WTC11 (cell line): ENCODE data around the gene PSMG4. TPM values are rescaled to one million over a fixed set of nuclear protein-coding genes. Genes with fewer than 3 reads are reported as not detected.

Source experiments
- ATAC-seq: fragments of 200-7000 bp; cut with Tn5 transposase; 2 replicates; pipeline ENCODE4 v1.10.0; 2021; ENCODE audit warnings: mild to moderate bottlenecking, moderate library complexity
- CTCF ChIA-PET: fragments of 300-600 bp; sonication (Branson Sonifier 250); formaldehyde crosslinking; loops from one replicate; lab custom pipeline; 2021; ENCODE audit warnings: antibody characterized with exemption; lab: Charles Lee
- POLR2A ChIA-PET: fragments of 350-600 bp; sonication (Branson Sonifier 250); formaldehyde crosslinking; loops from one replicate; lab custom pipeline; 2021; ENCODE audit warnings: antibody characterized with exemption; lab: Charles Lee
- DNase-seq: peaks from one replicate; pipeline ENCODE4 v3.0.0; 2021; ENCODE audit warnings: low spot score
- H3K27ac Mint-ChIP-seq: 2 replicates; pipeline ENCODE4 v1.8.0; 2021; ENCODE audit warnings: mixed read lengths
- H3K27me3 Mint-ChIP-seq: 2 replicates; pipeline ENCODE4 v1.8.0; 2021; ENCODE audit warnings: low read depth, mild to moderate bottlenecking, moderate library complexity, mixed read lengths
- H3K36me3 Mint-ChIP-seq: 2 replicates; pipeline ENCODE4 v1.8.0; 2021; ENCODE audit warnings: mixed read lengths
- H3K4me1 Mint-ChIP-seq: 2 replicates; pipeline ENCODE4 v1.8.0; 2022; ENCODE audit warnings: mixed read lengths
- H3K4me3 Mint-ChIP-seq: 2 replicates; pipeline ENCODE4 v1.8.0; 2021; ENCODE audit warnings: mild to moderate bottlenecking, moderate library complexity, mixed read lengths
- H3K9me3 Mint-ChIP-seq: 2 replicates; pipeline ENCODE4 v1.8.0; 2021; ENCODE audit warnings: mixed read lengths
- ATF1 ChIP-seq: sonication (generic); formaldehyde crosslinking; IDR thresholded peaks from 2 replicates; pipeline ENCODE4 v1.8.1; 2023; ENCODE audit warnings: mild to moderate bottlenecking, moderate library complexity, missing genetic modification reagents
- CREB1 ChIP-seq: sonication (generic); formaldehyde crosslinking; IDR thresholded peaks from 2 replicates; pipeline ENCODE4 v1.8.0; 2023; ENCODE audit warnings: mild to moderate bottlenecking, missing genetic modification reagents
- ESRRA ChIP-seq: sonication (generic); formaldehyde crosslinking; IDR thresholded peaks from 2 replicates; pipeline ENCODE4 v1.8.1; 2022; ENCODE audit warnings: mild to moderate bottlenecking, missing genetic modification reagents, borderline replicate concordance
- FOXJ3 ChIP-seq: sonication (generic); formaldehyde crosslinking; IDR thresholded peaks from 2 replicates; pipeline ENCODE4 v1.9.0; 2021; ENCODE audit warnings: missing genetic modification reagents, mild to moderate bottlenecking, borderline replicate concordance
- FOXP1 ChIP-seq: sonication (generic); formaldehyde crosslinking; IDR thresholded peaks from 2 replicates; pipeline ENCODE4 v1.8.0; 2022; ENCODE audit warnings: missing genetic modification reagents, mild to moderate bottlenecking, moderate library complexity, borderline replicate concordance
- GTF2I ChIP-seq: fragments of 250-450 bp; sonication (Bioruptor Pico); conservative IDR thresholded peaks from 2 replicates; pipeline ENCODE4 v1.4.0; 2021; ENCODE audit warnings: mild to moderate bottlenecking
- IRF2 ChIP-seq: sonication (generic); formaldehyde crosslinking; IDR thresholded peaks from 2 replicates; pipeline ENCODE4 v1.8.0; 2022; ENCODE audit warnings: low read depth, missing genetic modification reagents, borderline replicate concordance
- JUN ChIP-seq: sonication (generic); formaldehyde crosslinking; IDR thresholded peaks from 2 replicates; pipeline ENCODE4 v1.8.0; 2023; ENCODE audit warnings: mild to moderate bottlenecking, missing genetic modification reagents
- TCF7 ChIP-seq: sonication (generic); formaldehyde crosslinking; IDR thresholded peaks from 2 replicates; pipeline ENCODE4 v1.8.0; 2022; ENCODE audit warnings: mild to moderate bottlenecking, low read depth, missing genetic modification reagents, moderate library complexity
- total RNA-seq: library from RNA; stranded (reverse); gene quantifications from 3 replicates; pipeline ENCODE4 v1.2.3, GENCODE V29; 2021
- TF ChIP-seq, protein P1 (sequence below): fragments of 250-450 bp; sonication (Bioruptor Pico); IDR thresholded peaks from 2 replicates; pipeline ENCODE4 v1.9.0; 2021; ENCODE audit warnings: mild to moderate bottlenecking
- TF ChIP-seq, protein P2 (sequence below): fragments of 200-600 bp; IDR thresholded peaks from 2 replicates; pipeline ENCODE4 v1.8.0; 2022; ENCODE audit warnings: antibody characterized with exemption
- TF ChIP-seq, protein P3 (sequence below): sonication (generic); formaldehyde crosslinking; IDR thresholded peaks from 2 replicates; pipeline ENCODE4 v1.8.0; 2023; ENCODE audit warnings: mild to moderate bottlenecking, missing genetic modification reagents
- TF ChIP-seq, protein P4 (sequence below): sonication (generic); formaldehyde crosslinking; IDR thresholded peaks from 2 replicates; pipeline ENCODE4 v1.8.1; 2023; ENCODE audit warnings: mild to moderate bottlenecking, missing genetic modification reagents
- TF ChIP-seq, protein P5 (sequence below): sonication (generic); formaldehyde crosslinking; IDR thresholded peaks from 2 replicates; pipeline ENCODE4 v1.8.0; 2022; ENCODE audit warnings: missing genetic modification reagents
- TF ChIP-seq, protein P6 (sequence below): sonication (generic); formaldehyde crosslinking; IDR thresholded peaks from 2 replicates; pipeline ENCODE4 v1.8.1; 2022; ENCODE audit warnings: mild to moderate bottlenecking, moderate library complexity, missing genetic modification reagents

The PSMG4 gene
- total RNA-seq, 1 experiment from 2014 or later, result 38.2 TPM

DNA sequence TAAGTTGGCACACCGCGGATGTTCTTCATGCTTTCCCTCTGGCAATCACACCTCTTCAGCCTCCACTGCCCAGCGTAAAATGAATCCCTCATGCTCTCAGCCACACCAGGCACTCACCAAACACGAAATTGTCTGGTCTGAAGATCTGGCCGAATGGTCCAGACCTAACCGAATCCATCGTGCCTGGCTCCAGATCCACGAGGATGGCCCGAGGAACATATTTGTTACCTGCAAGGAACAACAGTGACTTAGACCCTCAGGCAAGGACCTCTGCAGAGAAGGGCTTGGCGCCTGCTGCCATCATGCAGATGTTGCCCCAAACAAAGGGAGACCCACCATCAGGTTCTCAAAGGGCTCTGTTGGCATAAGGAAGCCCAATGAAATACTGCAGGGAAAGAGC, 32.7 kb upstream of the PSMG4 start:
- peaks cover 9% of the 10 kb centered on the region for H3K9me3 Mint-ChIP-seq
- H3K4me3 Mint-ChIP-seq, result peak overlapping the region; percentile 89
- DNase-seq (no peak), ATAC-seq (no peak)
- TF ChIP-seq, protein P1, sequence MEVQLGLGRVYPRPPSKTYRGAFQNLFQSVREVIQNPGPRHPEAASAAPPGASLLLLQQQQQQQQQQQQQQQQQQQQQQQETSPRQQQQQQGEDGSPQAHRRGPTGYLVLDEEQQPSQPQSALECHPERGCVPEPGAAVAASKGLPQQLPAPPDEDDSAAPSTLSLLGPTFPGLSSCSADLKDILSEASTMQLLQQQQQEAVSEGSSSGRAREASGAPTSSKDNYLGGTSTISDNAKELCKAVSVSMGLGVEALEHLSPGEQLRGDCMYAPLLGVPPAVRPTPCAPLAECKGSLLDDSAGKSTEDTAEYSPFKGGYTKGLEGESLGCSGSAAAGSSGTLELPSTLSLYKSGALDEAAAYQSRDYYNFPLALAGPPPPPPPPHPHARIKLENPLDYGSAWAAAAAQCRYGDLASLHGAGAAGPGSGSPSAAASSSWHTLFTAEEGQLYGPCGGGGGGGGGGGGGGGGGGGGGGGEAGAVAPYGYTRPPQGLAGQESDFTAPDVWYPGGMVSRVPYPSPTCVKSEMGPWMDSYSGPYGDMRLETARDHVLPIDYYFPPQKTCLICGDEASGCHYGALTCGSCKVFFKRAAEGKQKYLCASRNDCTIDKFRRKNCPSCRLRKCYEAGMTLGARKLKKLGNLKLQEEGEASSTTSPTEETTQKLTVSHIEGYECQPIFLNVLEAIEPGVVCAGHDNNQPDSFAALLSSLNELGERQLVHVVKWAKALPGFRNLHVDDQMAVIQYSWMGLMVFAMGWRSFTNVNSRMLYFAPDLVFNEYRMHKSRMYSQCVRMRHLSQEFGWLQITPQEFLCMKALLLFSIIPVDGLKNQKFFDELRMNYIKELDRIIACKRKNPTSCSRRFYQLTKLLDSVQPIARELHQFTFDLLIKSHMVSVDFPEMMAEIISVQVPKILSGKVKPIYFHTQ, result no peak
- TF ChIP-seq ATF1, result no peak
- no peak for TF ChIP-seq CREB1
- CTCF ChIA-PET, result interaction anchor here (0.9 to 1.5 kb wide), 5 partner anchors 11 to 224 kb away, joined by 3 to 10 read pairs (median 3); no protein-coding TSS in a partner anchor
- POLR2A ChIA-PET, result interaction anchor here (0.9 to 2.4 kb wide), 5 partner anchors 17 to 68 kb away, joined by 3 to 9 read pairs (median 6); partner anchors contain the start of gene TUBB2A
- peaks cover 23% of the 10 kb centered on the region for H3K27me3 Mint-ChIP-seq
- H3K27ac Mint-ChIP-seq, result peak overlapping the region; percentile 94
- peaks cover 29% of the 10 kb centered on the region for H3K36me3 Mint-ChIP-seq
- H3K4me1 Mint-ChIP-seq, result peaks cover 46% of the 10 kb centered on the region

DNA sequence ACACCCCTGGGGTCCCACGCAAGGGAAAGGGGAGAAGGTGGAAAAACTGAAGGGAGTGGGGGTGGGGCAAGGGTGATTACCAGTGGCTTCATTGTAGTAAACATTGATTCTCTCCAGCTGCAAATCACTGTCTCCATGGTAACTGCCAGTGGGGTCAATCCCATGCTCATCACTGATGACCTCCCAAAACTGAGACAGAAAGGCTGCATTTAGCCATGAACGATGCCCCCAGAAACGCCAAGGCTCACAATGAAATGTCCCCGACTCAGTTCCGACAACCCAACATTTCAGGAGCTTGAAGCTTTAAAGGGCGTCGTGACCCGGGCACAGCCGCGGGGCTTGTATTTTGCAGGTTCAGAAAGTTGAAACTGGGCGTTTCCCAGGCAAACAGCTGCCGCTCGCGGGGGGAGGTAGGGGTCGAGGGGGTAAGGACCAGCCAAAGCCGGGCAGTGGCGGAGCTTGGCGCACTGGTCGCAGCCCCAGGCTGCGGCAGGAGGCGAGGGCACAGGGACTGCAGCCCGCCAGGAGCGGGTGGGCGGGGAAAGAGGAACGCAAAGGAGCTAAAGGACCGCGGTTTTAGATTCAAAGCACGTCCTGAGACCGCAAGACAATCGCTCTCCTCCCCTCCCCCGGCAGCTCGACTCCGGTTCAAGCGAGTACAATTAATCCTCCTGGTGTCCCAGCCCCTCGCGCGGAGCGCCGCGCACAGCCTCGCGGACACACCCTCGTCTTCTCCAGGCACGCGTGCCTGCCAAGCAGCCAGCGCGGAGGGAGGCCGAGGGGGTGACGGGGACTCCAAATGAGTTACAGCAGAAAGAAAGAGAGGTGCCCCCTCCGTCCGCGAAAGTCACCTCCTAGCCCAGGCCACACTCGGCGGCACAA, 32.0 kb upstream of the PSMG4 start:
- POLR2A ChIA-PET, result interaction anchor here (0.9 to 2.4 kb wide), 6 partner anchors 18 to 69 kb away, joined by 3 to 9 read pairs (median 5); partner anchors contain the start of genes PSMG4 and TUBB2A
- Mint-ChIP-seq H3K4me1 (peaks cover 40% of the 10 kb centered on the region), H3K4me3 (peak overlapping the region; percentile 89), H3K36me3 (peaks cover 29% of the 10 kb centered on the region), H3K9me3 (peaks cover 7% of the 10 kb centered on the region), H3K27ac (peak overlapping the region; percentile 94; the same call in 1 of the 2 replicates), H3K27me3 (peaks cover 23% of the 10 kb centered on the region)
- CTCF ChIA-PET, result interaction anchor here (0.9 to 1.8 kb wide), 9 partner anchors 12 to 225 kb away, joined by 3 to 10 read pairs (median 4); partner anchors contain the start of gene PSMG4
- ATAC-seq (no peak), DNase-seq (peak; percentile 55)
- TF ChIP-seq GTF2I (CRISPR knock-in tag), result no peak
- TF ChIP-seq, protein P2, sequence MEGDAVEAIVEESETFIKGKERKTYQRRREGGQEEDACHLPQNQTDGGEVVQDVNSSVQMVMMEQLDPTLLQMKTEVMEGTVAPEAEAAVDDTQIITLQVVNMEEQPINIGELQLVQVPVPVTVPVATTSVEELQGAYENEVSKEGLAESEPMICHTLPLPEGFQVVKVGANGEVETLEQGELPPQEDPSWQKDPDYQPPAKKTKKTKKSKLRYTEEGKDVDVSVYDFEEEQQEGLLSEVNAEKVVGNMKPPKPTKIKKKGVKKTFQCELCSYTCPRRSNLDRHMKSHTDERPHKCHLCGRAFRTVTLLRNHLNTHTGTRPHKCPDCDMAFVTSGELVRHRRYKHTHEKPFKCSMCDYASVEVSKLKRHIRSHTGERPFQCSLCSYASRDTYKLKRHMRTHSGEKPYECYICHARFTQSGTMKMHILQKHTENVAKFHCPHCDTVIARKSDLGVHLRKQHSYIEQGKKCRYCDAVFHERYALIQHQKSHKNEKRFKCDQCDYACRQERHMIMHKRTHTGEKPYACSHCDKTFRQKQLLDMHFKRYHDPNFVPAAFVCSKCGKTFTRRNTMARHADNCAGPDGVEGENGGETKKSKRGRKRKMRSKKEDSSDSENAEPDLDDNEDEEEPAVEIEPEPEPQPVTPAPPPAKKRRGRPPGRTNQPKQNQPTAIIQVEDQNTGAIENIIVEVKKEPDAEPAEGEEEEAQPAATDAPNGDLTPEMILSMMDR, result no peak
- TF ChIP-seq, protein P3, sequence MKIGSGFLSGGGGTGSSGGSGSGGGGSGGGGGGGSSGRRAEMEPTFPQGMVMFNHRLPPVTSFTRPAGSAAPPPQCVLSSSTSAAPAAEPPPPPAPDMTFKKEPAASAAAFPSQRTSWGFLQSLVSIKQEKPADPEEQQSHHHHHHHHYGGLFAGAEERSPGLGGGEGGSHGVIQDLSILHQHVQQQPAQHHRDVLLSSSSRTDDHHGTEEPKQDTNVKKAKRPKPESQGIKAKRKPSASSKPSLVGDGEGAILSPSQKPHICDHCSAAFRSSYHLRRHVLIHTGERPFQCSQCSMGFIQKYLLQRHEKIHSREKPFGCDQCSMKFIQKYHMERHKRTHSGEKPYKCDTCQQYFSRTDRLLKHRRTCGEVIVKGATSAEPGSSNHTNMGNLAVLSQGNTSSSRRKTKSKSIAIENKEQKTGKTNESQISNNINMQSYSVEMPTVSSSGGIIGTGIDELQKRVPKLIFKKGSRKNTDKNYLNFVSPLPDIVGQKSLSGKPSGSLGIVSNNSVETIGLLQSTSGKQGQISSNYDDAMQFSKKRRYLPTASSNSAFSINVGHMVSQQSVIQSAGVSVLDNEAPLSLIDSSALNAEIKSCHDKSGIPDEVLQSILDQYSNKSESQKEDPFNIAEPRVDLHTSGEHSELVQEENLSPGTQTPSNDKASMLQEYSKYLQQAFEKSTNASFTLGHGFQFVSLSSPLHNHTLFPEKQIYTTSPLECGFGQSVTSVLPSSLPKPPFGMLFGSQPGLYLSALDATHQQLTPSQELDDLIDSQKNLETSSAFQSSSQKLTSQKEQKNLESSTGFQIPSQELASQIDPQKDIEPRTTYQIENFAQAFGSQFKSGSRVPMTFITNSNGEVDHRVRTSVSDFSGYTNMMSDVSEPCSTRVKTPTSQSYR (CRISPR knock-in tag), result no peak
- no peak for TF ChIP-seq TCF7 (CRISPR knock-in tag)
- TF ChIP-seq, protein P4, sequence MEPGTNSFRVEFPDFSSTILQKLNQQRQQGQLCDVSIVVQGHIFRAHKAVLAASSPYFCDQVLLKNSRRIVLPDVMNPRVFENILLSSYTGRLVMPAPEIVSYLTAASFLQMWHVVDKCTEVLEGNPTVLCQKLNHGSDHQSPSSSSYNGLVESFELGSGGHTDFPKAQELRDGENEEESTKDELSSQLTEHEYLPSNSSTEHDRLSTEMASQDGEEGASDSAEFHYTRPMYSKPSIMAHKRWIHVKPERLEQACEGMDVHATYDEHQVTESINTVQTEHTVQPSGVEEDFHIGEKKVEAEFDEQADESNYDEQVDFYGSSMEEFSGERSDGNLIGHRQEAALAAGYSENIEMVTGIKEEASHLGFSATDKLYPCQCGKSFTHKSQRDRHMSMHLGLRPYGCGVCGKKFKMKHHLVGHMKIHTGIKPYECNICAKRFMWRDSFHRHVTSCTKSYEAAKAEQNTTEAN (CRISPR knock-in tag), result peak; percentile 80; the same call in 1 of the 2 replicates
- TF ChIP-seq, protein P5, sequence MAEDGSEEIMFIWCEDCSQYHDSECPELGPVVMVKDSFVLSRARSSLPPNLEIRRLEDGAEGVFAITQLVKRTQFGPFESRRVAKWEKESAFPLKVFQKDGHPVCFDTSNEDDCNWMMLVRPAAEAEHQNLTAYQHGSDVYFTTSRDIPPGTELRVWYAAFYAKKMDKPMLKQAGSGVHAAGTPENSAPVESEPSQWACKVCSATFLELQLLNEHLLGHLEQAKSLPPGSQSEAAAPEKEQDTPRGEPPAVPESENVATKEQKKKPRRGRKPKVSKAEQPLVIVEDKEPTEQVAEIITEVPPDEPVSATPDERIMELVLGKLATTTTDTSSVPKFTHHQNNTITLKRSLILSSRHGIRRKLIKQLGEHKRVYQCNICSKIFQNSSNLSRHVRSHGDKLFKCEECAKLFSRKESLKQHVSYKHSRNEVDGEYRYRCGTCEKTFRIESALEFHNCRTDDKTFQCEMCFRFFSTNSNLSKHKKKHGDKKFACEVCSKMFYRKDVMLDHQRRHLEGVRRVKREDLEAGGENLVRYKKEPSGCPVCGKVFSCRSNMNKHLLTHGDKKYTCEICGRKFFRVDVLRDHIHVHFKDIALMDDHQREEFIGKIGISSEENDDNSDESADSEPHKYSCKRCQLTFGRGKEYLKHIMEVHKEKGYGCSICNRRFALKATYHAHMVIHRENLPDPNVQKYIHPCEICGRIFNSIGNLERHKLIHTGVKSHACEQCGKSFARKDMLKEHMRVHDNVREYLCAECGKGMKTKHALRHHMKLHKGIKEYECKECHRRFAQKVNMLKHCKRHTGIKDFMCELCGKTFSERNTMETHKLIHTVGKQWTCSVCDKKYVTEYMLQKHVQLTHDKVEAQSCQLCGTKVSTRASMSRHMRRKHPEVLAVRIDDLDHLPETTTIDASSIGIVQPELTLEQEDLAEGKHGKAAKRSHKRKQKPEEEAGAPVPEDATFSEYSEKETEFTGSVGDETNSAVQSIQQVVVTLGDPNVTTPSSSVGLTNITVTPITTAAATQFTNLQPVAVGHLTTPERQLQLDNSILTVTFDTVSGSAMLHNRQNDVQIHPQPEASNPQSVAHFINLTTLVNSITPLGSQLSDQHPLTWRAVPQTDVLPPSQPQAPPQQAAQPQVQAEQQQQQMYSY (CRISPR knock-in tag), result no peak
- TF ChIP-seq IRF2 (CRISPR knock-in tag), result no peak
- TF ChIP-seq FOXP1 (CRISPR knock-in tag), result peak; percentile 69
- no peak for TF ChIP-seq ATF1
- TF ChIP-seq ESRRA (CRISPR knock-in tag), result no peak
- TF ChIP-seq, protein P1, result no peak
- no peak for TF ChIP-seq JUN (CRISPR knock-in tag)
- no peak for TF ChIP-seq FOXJ3 (CRISPR knock-in tag)
- TF ChIP-seq, protein P6, sequence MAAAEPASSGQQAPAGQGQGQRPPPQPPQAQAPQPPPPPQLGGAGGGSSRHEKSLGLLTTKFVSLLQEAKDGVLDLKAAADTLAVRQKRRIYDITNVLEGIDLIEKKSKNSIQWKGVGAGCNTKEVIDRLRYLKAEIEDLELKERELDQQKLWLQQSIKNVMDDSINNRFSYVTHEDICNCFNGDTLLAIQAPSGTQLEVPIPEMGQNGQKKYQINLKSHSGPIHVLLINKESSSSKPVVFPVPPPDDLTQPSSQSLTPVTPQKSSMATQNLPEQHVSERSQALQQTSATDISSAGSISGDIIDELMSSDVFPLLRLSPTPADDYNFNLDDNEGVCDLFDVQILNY, result peak; percentile 45; the same call in 1 of the 2 replicates
